Measurements from ENCODE around the gene PTPRO. TPM values are rescaled to one million over a fixed set of nuclear protein-coding genes. Genes with fewer than 3 reads are reported as not detected.

Gene PTPRO
- total and polyA plus RNA-seq, 4 donors = 2.6 to 11.7 (median 3.4) TPM

DNA sequence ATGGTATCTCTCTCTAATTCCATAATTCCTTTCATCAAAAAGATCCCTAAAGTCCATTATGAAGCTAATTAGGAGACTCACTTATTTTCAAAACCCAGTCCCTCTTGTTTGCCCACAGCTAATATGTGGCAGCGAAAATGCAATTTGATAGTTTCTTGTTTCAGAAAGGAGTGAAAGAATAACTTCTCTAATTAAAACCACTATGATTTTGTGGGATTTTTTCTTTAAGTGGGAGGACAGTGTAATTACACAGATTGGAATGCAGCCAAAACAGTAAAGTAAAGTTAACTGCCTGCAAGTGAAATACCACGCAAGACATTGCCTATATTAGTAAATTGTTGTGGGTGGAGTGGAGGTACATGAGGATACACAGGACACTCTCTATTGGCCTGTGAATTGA, 50.0 kb downstream of the PTPRO start:
- H3K36me3 ChIP-seq (ENCODE audit: control insufficient read depth in 4 of 4, insufficient read depth in 4 of 4, low read length in 4 of 4) = no peaks in the 10 kb centered on the region
- DNase-seq (no peak), ATAC-seq (ENCODE audit: insufficient read depth, low FRiP score) (no peak)
- TF ChIP-seq, protein P1, sequence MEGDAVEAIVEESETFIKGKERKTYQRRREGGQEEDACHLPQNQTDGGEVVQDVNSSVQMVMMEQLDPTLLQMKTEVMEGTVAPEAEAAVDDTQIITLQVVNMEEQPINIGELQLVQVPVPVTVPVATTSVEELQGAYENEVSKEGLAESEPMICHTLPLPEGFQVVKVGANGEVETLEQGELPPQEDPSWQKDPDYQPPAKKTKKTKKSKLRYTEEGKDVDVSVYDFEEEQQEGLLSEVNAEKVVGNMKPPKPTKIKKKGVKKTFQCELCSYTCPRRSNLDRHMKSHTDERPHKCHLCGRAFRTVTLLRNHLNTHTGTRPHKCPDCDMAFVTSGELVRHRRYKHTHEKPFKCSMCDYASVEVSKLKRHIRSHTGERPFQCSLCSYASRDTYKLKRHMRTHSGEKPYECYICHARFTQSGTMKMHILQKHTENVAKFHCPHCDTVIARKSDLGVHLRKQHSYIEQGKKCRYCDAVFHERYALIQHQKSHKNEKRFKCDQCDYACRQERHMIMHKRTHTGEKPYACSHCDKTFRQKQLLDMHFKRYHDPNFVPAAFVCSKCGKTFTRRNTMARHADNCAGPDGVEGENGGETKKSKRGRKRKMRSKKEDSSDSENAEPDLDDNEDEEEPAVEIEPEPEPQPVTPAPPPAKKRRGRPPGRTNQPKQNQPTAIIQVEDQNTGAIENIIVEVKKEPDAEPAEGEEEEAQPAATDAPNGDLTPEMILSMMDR (IDR thresholded peaks at IDR 0.05; ENCODE audit: control extremely low read depth, extremely low read depth) = no peak
- H3K27ac ChIP-seq (ENCODE audit: low read depth in 1 of 2, low read length in 1 of 2) = no peak overlapping the region
- H3K9me3 ChIP-seq (ENCODE audit: control insufficient read depth in 4 of 4, insufficient read depth in 3 of 4, low read length in 3 of 4) = peaks cover 0 to 3% (median 2%) of the 10 kb centered on the region in 4 donors
- no peak overlapping the region for H3K9ac ChIP-seq (ENCODE audit: insufficient read depth in 1 of 2, low read length in 2 of 2)
- H3K27me3 ChIP-seq (ENCODE audit: control insufficient read depth in 3 of 3, insufficient read depth in 3 of 3, low read length in 2 of 3) = no peaks in the 10 kb centered on the region
- WGBS, 2 donors = 75 to 89% methylated on average over 2 of the region's 2 CpGs
- no peak overlapping the region for H3K4me3 ChIP-seq
- H3K4me1 ChIP-seq (ENCODE audit: control insufficient read depth in 5 of 5, insufficient read depth in 5 of 5, low read length in 5 of 5) = no peaks in the 10 kb centered on the region

GRCh38 chr12:15387772-15388171, 65.5 kb downstream of the PTPRO start:
- 34 to 56% methylated on average over 1 of the region's 1 CpG for WGBS, 2 donors
- Histone ChIP-seq H3K4me1 (ENCODE audit: control insufficient read depth in 5 of 5, insufficient read depth in 5 of 5, low read length in 5 of 5) (no peaks in the 10 kb centered on the region), H3K36me3 (ENCODE audit: control insufficient read depth in 4 of 4, insufficient read depth in 4 of 4, low read length in 4 of 4) (no peaks in the 10 kb centered on the region), H3K27me3 (ENCODE audit: control insufficient read depth in 3 of 3, insufficient read depth in 3 of 3, low read length in 2 of 3) (no peaks in the 10 kb centered on the region), H3K9ac (ENCODE audit: insufficient read depth in 1 of 2, low read length in 2 of 2) (no peak overlapping the region), H3K4me3 (no peak overlapping the region), H3K9me3 (ENCODE audit: control insufficient read depth in 4 of 4, insufficient read depth in 3 of 4, low read length in 3 of 4) (no peaks in the 10 kb centered on the region), H3K27ac (ENCODE audit: low read depth in 1 of 2, low read length in 1 of 2) (no peak overlapping the region)
- no peak for DNase-seq
- ATAC-seq (ENCODE audit: insufficient read depth, low FRiP score) = no peak
- TF ChIP-seq, protein P1 (IDR thresholded peaks at IDR 0.05; ENCODE audit: control extremely low read depth, extremely low read depth) = no peak

DNA sequence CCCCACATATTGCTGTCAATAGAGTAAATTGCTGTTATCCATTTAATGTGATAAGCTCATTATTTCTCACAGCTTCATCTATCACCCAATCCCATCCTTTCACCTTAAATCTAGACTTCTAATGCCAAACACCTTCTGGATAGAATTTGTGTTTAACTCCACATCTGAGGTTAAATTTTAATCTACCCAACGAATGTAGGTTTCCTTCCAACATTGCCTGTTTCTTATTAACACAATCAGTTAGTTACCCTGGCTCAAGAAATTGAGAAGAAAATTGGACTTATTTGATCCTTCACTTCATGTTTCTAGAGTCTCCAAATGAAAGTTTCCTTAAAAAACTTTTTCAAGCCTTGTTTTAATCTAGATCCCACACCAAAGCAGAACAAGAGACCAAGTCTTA, 67.3 kb downstream of the PTPRO start:
- TF ChIP-seq, protein P1 (IDR thresholded peaks at IDR 0.05; ENCODE audit: control extremely low read depth, extremely low read depth) = no peak
- Histone ChIP-seq H3K4me3 (no peak overlapping the region), H3K9me3 (ENCODE audit: control insufficient read depth in 4 of 4, insufficient read depth in 3 of 4, low read length in 3 of 4) (no peaks in the 10 kb centered on the region), H3K9ac (ENCODE audit: insufficient read depth in 1 of 2, low read length in 2 of 2) (no peak overlapping the region), H3K27me3 (ENCODE audit: control insufficient read depth in 3 of 3, insufficient read depth in 3 of 3, low read length in 2 of 3) (no peaks in the 10 kb centered on the region), H3K36me3 (ENCODE audit: control insufficient read depth in 4 of 4, insufficient read depth in 4 of 4, low read length in 4 of 4) (no peaks in the 10 kb centered on the region), H3K27ac (ENCODE audit: low read depth in 1 of 2, low read length in 1 of 2) (no peak overlapping the region), H3K4me1 (ENCODE audit: control insufficient read depth in 5 of 5, insufficient read depth in 5 of 5, low read length in 5 of 5) (no peaks in the 10 kb centered on the region)
- DNase-seq (no peak), ATAC-seq (ENCODE audit: insufficient read depth, low FRiP score) (no peak)
- 69 to 83% methylated on average over 1 of the region's 1 CpG for WGBS, 2 donors

DNA sequence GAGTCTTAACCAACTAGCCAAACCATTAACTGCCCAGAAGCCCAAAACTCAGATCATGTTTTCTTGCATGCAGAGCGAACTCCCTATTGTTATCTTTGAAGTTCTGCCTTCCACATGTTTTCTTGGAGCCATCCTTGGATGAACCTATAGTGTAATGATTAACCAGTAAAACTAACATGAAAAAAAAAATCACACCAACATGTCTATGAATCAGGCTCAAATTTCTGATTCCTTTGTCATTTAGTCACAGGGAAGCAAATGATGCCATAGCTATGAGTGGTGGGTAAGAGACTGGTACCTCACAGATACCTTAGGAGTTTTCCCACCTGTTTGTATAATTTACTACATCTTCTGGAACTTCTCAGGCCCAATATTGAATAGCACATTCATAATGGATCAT, 70.7 kb downstream of the PTPRO start:
- no peaks in the 10 kb centered on the region for H3K9me3 ChIP-seq (ENCODE audit: control insufficient read depth in 4 of 4, insufficient read depth in 3 of 4, low read length in 3 of 4)
- no peaks in the 10 kb centered on the region for H3K4me1 ChIP-seq (ENCODE audit: control insufficient read depth in 5 of 5, insufficient read depth in 5 of 5, low read length in 5 of 5)
- TF ChIP-seq, protein P1 (IDR thresholded peaks at IDR 0.05; ENCODE audit: control extremely low read depth, extremely low read depth) = no peak

More for the DNA sequence above, 70.7 kb downstream of the PTPRO start:
- Histone ChIP-seq H3K27ac (ENCODE audit: low read depth in 1 of 2, low read length in 1 of 2) (no peak overlapping the region), H3K27me3 (ENCODE audit: control insufficient read depth in 3 of 3, insufficient read depth in 3 of 3, low read length in 2 of 3) (no peaks in the 10 kb centered on the region), H3K36me3 (ENCODE audit: control insufficient read depth in 4 of 4, insufficient read depth in 4 of 4, low read length in 4 of 4) (no peaks in the 10 kb centered on the region), H3K4me3 (no peak overlapping the region), H3K9ac (ENCODE audit: insufficient read depth in 1 of 2, low read length in 2 of 2) (no peak overlapping the region)
- DNase-seq = no peak
- ATAC-seq (ENCODE audit: insufficient read depth, low FRiP score) = no peak
- WGBS, 2 donors = 91 to 93% methylated on average over 1 of the region's 1 CpG
